Activated CD4-positive, alpha-beta memory T cell treated with anti-CD3 and anti-CD28 coated beads for 36 hours (primary cell): ENCODE data around the gene TBX5. TPM values are rescaled to one million over a fixed set of nuclear protein-coding genes. Genes with fewer than 3 reads are reported as not detected.

Source experiments
- CTCF ChIA-PET: fragments of 350-600 bp; sonication (Branson Sonifier 250); formaldehyde crosslinking; loops from one replicate; lab custom pipeline; 2021; ENCODE audit warnings: antibody characterized with exemption, inconsistent platforms; lab: Charles Lee
- POLR2A ChIA-PET: fragments of 350-600 bp; sonication (Branson Sonifier 250); formaldehyde crosslinking; loops from one replicate; lab custom pipeline; 2021; ENCODE audit warnings: antibody characterized with exemption; lab: Charles Lee
- DNase-seq: peaks from one replicate; pipeline ENCODE4 v3.0.0-alpha.2; 2020
- H3K27ac Mint-ChIP-seq: one replicate; pipeline ENCODE4 v1.8.0; 2021; ENCODE audit warnings: mixed read lengths
- H3K27me3 Mint-ChIP-seq: one replicate; pipeline ENCODE4 v1.8.0; 2021; ENCODE audit warnings: mixed read lengths
- H3K36me3 Mint-ChIP-seq: one replicate; pipeline ENCODE4 v1.8.0; 2021; ENCODE audit warnings: mixed read lengths
- H3K4me1 Mint-ChIP-seq: one replicate; pipeline ENCODE4 v1.8.0; 2021; ENCODE audit warnings: low read depth, mixed read lengths
- H3K4me3 Mint-ChIP-seq: one replicate; pipeline ENCODE4 v1.8.0; 2021; ENCODE audit warnings: mild to moderate bottlenecking, mixed read lengths
- H3K9me3 Mint-ChIP-seq: one replicate; pipeline ENCODE4 v1.8.0; 2021; ENCODE audit warnings: mixed read lengths
- intact Hi-C: fragments of 100-400 bp; cut with micrococcal nuclease; formaldehyde crosslinking; loops from one replicate; pipeline ENCODE4 v1.15.1; 2023
- total RNA-seq, 2 experiments: library from RNA; stranded (reverse); gene quantifications; one replicate each; pipeline ENCODE4 v1.2.3, GENCODE V29; 2021

Gene TBX5
- total RNA-seq, 2 experiments from 2014 or later, result not detected

GRCh38 chr12:114318984-114319383 is 87.0 kb downstream of the TBX5 start:
- intact Hi-C loops, result no loop called here
- no peak for DNase-seq

GRCh38 chr12:114316076-114316475 is 89.9 kb downstream of the TBX5 start:
- no peak for DNase-seq
- no peaks in the 10 kb centered on the region for H3K9me3 Mint-ChIP-seq
- no peaks in the 10 kb centered on the region for H3K36me3 Mint-ChIP-seq
- H3K4me3 Mint-ChIP-seq, result no peak overlapping the region
- H3K27me3 Mint-ChIP-seq, result no peaks in the 10 kb centered on the region
- no peaks in the 10 kb centered on the region for H3K4me1 Mint-ChIP-seq
- CTCF ChIA-PET, result interaction anchor here (0.6 kb wide), 1 partner anchor 372 kb away, joined by 3 read pairs; no protein-coding TSS in a partner anchor
- POLR2A ChIA-PET, result no interaction called here
- intact Hi-C loops, result no loop called here
- H3K27ac Mint-ChIP-seq, result no peak overlapping the region

More at GRCh38 chr12:114318984-114319383, 87.0 kb downstream of the TBX5 start:
- POLR2A ChIA-PET, result no interaction called here
- no peaks in the 10 kb centered on the region for H3K36me3 Mint-ChIP-seq
- H3K9me3 Mint-ChIP-seq, result no peaks in the 10 kb centered on the region
- H3K27me3 Mint-ChIP-seq, result no peaks in the 10 kb centered on the region
- CTCF ChIA-PET, result no interaction called here
- no peaks in the 10 kb centered on the region for H3K4me1 Mint-ChIP-seq
- H3K27ac Mint-ChIP-seq, result no peak overlapping the region
- no peak overlapping the region for H3K4me3 Mint-ChIP-seq

GRCh38 chr12:114314974-114315720 is 90.8 kb downstream of the TBX5 start:
- DNase-seq, result no peak
- no peak overlapping the region for H3K4me3 Mint-ChIP-seq
- H3K27ac Mint-ChIP-seq, result no peak overlapping the region
- intact Hi-C loops, result no loop called here
- POLR2A ChIA-PET, result no interaction called here
- H3K27me3 Mint-ChIP-seq, result no peaks in the 10 kb centered on the region
- CTCF ChIA-PET, result interaction anchor here (0.6 kb wide), 1 partner anchor 373 kb away, joined by 3 read pairs; no protein-coding TSS in a partner anchor
- H3K9me3 Mint-ChIP-seq, result no peaks in the 10 kb centered on the region
- no peaks in the 10 kb centered on the region for H3K4me1 Mint-ChIP-seq
- no peaks in the 10 kb centered on the region for H3K36me3 Mint-ChIP-seq

- POLR2A ChIA-PET, result no interaction called here
- Mint-ChIP-seq H3K4me3 (no peak overlapping the region), H3K9me3 (no peaks in the 10 kb centered on the region), H3K27ac (no peak overlapping the region), H3K4me1 (no peaks in the 10 kb centered on the region), H3K27me3 (no peaks in the 10 kb centered on the region), H3K36me3 (no peaks in the 10 kb centered on the region)
- intact Hi-C loops, result no loop called here
- no peak for DNase-seq
- CTCF ChIA-PET, result no interaction called here
Measured at GRCh38 chr12:114314403-114314802, 91.5 kb downstream of the TBX5 start.

GRCh38 chr12:114313910-114314309 is 92.0 kb downstream of the TBX5 start:
- ChIA-PET POLR2A (no interaction called here), CTCF (no interaction called here)
- H3K9me3 Mint-ChIP-seq, result peaks cover 2% of the 10 kb centered on the region
- no peak overlapping the region for H3K4me3 Mint-ChIP-seq
- H3K4me1 Mint-ChIP-seq, result no peaks in the 10 kb centered on the region
- H3K27ac Mint-ChIP-seq, result no peak overlapping the region
- no peak for DNase-seq
- no peaks in the 10 kb centered on the region for H3K36me3 Mint-ChIP-seq
- H3K27me3 Mint-ChIP-seq, result no peaks in the 10 kb centered on the region
- intact Hi-C loops, result no loop called here

- ChIA-PET CTCF (no interaction called here), POLR2A (no interaction called here)
- Mint-ChIP-seq H3K27ac (no peak overlapping the region), H3K36me3 (no peaks in the 10 kb centered on the region), H3K9me3 (peaks cover 9% of the 10 kb centered on the region), H3K27me3 (no peaks in the 10 kb centered on the region), H3K4me1 (no peaks in the 10 kb centered on the region), H3K4me3 (no peak overlapping the region)
- intact Hi-C loops, result no loop called here
- no peak for DNase-seq
Measured at GRCh38 chr12:114311974-114312373, 94.0 kb downstream of the TBX5 start.

- ChIA-PET CTCF (no interaction called here), POLR2A (no interaction called here)
- no peak for DNase-seq
- Mint-ChIP-seq H3K4me1 (no peaks in the 10 kb centered on the region), H3K4me3 (no peak overlapping the region), H3K36me3 (no peaks in the 10 kb centered on the region), H3K27ac (no peak overlapping the region), H3K27me3 (peaks cover 3% of the 10 kb centered on the region), H3K9me3 (peaks cover 12% of the 10 kb centered on the region)
- intact Hi-C loops, result no loop called here
Measured at GRCh38 chr12:114306646-114307045, 99.3 kb downstream of the TBX5 start.

GRCh38 chr12:114305446-114305845 is 100.5 kb downstream of the TBX5 start:
- Mint-ChIP-seq H3K4me1 (no peaks in the 10 kb centered on the region), H3K9me3 (peaks cover 12% of the 10 kb centered on the region), H3K36me3 (no peaks in the 10 kb centered on the region), H3K27me3 (peaks cover 3% of the 10 kb centered on the region), H3K4me3 (no peak overlapping the region), H3K27ac (no peak overlapping the region)
- DNase-seq, result no peak
- intact Hi-C loops, result no loop called here
- ChIA-PET CTCF (no interaction called here), POLR2A (no interaction called here)
